LNCAP (cell line): Measurements from ENCODE around the gene MPDZ.

Source experiments
- CTCF ChIP-seq: fragments of 450-650 bp; IDR thresholded peaks from 2 replicates; pipeline ENCODE4 v1.5.1; 2017; ENCODE audit warnings: mild to moderate bottlenecking

MPDZ gene

GRCh38 chr9:13144166-13144775 is 135.2 kb downstream of the MPDZ start:
- TF ChIP-seq CTCF: no peak

- no peak for TF ChIP-seq CTCF
Measured at GRCh38 chr9:13143281-13143680, 136.2 kb downstream of the MPDZ start.

GRCh38 chr9:13142776-13143175 is 136.7 kb downstream of the MPDZ start:
- no peak for TF ChIP-seq CTCF

GRCh38 chr9:13141629-13142028 is 137.9 kb downstream of the MPDZ start:
- no peak for TF ChIP-seq CTCF

- TF ChIP-seq CTCF: no peak
Measured at GRCh38 chr9:13140843-13141592, 138.5 kb downstream of the MPDZ start.

GRCh38 chr9:13139641-13140171 is 139.8 kb downstream of the MPDZ start:
- no peak for TF ChIP-seq CTCF

GRCh38 chr9:13137426-13137825 is 142.1 kb downstream of the MPDZ start:
- no peak for TF ChIP-seq CTCF
